GM21360 (cell line): ENCODE results near the gene HID1.

Experiments used
- ATAC-seq: cut with Tn5 transposase; IDR thresholded peaks from one replicate; pipeline ENCODE4 v1.9.1; 2021; ENCODE audit warnings: mild to moderate bottlenecking, moderate library complexity; ENCODE audit not compliant: unreplicated experiment

HID1 gene

DNA sequence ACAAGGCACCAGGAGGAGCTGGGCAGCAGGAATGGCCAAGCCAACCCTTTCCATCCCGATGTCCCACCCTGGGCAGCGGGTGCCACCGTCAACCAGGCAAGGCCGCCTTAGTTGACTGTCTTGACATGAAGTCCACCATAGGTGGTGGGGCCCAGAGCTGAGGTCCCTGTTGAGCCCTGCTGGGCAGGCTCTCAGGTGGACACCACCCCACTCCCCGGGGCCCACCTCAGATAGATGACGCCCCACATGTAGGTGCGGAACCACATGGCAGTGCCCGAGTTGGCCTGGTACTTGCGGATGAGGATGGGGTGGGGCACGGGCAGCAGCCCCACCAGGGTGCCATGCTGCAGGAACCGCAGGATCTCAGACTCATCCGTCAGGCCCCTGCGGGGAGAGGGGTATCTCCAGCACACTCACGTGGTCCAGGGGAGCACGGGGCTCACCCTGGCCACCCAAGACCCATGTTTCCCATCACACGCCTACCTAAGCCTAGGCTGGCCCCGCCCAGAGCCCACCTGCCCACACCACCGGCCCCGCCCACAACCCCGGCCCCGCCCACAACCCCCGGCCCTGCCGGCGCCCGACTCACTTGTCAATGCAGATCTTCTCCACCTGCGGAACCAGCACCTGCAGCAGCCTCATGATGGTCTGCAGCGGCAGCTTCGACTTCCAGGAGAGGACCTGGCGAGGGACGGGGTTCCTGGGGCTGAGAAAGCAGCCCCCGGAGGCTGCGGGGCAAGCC is 20.7 kb downstream of the HID1 start:
- ATAC-seq: no peak

DNA sequence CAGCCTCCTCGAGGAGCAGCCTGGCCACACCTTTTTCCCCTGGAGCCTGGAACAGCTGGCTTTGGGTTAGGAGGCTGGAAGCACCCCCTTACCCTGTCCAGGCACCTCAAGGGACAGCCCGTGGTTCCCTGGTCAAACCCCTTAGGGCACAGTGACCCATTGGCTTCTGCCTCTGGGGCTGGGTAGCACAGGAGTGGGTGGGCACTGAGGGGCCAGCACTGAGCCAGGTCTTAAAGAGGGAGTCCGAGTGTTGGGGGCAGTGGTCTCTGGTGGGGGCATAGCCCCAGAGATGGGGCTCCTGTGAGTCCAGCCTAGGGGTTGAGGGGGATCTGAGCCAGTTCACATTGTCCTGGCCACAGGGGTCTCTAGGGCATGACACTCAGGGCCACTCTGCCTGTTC is 21.5 kb downstream of the HID1 start:
- no peak for ATAC-seq

DNA sequence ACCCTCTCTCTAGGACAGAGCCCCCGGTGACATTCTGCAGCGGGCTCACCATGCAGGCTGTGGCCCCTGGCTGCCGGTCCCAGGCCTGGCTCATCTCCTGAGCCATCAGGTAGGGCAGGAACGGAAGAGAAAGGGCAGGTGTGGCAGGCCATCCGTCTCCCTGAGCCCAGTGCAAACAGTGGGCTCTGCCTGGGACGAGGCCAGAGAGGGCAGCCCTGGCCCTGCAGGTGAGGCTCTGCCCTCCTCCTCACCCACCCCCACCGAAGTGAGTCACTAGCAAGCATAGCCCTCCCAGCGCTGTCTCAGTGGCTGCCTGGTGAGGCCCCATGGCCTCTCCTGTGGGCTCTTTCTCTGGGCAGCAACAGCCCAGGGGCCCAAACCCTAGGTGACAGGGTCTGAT is 22.4 kb downstream of the HID1 start:
- ATAC-seq: no peak

DNA sequence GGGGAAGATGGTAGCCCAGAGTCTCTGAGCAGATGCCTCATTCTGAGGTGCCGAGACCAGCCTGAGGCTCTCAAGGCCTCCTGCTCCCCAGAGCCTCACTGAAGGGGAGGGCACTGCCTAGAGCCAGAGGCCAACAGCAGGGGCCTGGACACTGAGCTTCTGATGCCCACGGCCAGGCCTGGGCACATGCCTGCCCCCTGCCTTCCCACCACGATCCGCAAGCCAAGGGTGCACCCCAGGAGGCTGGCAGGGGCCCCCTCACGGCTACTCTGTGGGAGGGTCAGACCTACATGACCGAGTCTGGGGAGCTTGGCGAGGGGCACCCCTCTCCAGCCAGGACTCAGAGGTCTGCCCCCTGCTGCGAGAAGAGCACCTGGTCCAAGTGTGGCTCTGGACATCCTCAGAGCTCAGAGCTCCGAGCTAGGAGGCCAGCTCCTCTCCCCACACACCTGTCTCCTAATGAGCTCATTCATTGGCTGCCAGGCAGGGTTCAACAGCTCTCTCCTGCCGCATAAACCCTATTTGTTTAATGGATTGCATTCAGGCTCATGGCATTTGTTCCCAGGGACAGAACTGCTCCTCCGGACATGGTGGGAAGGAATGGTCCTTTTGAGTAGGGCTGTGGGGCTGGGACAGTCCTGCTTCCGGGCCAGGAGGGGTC is 23.0 kb downstream of the HID1 start:
- ATAC-seq: no peak

DNA sequence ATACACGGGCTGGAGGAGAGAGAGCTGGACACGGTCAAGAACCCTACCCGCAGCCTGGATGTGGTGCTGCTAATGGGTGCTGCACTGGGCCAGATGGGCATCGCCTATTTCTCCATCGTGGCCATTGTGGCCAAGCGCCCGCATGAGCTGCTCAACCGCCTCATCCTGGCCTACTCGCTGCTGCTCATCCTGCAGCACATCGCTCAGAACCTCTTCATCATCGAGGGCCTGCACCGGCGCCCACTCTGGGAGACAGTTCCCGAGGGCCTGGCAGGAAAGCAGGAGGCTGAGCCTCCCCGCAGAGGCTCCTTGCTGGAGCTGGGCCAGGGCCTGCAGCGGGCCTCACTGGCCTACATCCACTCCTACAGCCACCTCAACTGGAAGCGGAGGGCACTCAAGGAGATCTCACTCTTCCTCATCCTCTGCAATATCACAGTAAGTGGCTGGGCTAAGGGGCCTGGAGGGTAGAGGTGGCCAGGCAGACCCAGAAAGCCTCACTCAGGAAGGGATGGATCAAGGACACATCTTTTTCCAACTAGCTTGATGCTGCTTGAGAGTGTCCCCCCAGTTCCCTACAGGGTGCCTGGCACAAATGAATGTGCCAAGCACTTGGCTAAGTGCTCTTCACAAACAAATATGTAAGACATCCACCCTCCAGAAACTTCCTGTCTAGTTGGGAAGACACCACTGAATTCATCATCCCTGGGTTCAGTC is 25.4 kb downstream of the HID1 start:
- ATAC-seq: no peak

DNA sequence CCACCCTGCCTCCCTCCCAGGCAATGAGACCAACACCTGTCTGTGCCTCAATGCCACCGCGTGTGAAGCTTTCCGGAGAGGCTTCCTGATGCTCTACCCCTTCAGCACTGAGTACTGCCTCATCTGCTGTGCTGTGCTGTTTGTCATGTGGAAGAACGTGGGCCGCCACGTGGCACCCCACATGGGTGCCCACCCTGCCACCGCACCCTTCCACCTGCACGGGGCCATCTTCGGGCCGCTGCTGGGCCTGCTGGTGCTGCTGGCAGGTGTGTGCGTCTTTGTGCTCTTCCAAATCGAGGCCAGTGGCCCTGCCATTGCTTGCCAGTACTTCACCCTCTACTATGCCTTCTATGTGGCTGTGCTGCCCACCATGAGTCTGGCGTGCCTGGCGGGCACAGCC is 25.9 kb downstream of the HID1 start:
- no peak for ATAC-seq

DNA sequence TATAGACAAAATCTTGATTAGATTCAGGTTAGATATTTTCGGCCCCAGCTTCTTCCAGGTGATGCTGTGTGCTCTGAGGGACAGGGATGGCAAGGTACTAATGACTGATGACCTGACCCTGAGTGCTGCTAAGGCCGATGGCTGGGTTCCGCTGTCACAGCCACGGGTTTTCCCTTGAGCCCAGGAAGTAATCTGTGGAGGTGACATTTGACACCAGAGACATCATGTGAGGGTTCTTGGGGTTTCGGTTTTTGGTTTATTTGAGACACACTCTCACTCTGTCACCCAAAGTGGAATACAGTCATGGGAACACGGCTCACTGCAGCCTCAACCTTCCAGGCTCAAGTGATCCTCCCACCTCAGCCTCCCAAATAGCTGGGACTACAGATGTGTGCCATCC is 27.0 kb downstream of the HID1 start:
- ATAC-seq: no peak

DNA sequence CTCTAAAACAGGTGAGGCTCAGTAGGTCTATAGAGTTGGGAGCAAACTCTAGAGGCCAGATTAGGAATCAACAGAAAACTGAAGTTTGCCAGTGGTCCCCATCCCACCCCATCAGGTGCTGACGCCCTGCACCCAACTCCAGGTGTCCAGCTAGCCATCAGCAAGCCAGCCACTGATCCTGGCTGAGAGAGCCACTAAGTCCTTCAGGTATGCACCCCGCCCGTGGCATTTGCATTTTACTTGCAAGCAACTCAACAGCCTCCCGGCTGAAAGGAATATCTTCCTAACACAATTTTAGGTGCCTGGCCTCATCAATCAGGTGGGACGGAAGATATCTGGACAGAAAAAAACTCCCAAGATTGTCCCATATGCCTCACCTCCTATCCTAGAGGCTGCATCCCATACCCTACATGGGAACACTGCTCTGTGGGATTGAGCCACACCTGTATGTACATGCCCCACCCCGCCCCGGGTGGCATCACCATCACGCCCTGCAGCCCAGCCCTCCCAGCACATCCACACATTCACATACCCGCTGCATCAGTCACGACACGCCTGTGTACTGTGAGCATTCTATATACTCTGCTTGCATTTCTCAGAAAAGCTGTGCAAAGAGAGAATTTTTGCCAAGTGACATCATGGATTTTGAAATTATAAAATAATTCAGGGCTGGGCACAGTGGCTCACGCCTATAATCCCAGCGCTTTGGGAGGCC is 28.6 kb downstream of the HID1 start:
- ATAC-seq: no peak

DNA sequence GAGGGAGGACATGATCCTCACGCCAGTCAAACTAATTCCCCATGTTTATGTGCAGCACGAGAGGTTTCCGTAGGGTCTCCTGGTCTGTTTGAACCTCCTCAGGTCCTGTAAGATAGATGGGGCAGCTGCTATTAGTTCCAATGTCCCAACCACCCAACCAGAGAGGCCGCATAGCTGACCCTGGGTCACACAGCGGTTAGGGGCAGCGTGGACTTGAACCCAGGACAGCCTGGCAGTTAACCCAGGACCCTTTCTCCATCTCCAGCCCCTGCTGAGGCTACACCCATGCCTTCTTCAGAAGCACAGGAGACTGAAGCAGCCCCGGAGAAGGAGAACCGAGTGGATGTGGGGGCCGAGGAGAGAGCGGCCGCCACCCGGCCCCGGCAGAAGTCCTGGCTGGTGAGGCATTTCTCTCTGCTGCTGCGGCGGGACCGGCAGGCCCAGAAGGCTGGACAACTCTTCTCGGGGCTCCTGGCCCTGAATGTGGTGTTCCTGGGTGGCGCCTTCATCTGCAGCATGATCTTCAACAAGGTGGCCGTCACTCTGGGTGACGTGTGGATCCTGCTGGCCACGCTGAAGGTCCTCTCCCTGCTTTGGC is 31.3 kb downstream of the HID1 start:
- ATAC-seq: no peak

DNA sequence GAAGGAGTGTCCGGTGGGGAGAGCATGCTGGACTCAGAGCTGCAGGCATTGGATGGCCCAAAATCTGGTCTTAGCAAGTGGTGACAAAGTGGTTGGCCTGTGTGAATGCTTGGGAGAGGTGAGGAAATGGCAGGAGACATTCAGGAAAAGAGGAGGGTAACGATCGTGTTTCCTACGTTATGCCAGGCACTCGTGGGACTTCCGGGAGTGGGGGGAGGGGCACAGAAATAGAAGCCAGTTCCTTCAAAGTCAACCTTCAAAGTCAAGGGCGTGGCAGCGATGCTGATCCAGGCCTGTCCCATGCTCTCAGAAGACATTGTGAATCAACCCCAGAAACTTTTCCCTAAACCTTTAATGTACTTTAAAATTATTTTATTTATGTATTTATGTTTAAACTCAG is 33.0 kb downstream of the HID1 start:
- no peak for ATAC-seq

DNA sequence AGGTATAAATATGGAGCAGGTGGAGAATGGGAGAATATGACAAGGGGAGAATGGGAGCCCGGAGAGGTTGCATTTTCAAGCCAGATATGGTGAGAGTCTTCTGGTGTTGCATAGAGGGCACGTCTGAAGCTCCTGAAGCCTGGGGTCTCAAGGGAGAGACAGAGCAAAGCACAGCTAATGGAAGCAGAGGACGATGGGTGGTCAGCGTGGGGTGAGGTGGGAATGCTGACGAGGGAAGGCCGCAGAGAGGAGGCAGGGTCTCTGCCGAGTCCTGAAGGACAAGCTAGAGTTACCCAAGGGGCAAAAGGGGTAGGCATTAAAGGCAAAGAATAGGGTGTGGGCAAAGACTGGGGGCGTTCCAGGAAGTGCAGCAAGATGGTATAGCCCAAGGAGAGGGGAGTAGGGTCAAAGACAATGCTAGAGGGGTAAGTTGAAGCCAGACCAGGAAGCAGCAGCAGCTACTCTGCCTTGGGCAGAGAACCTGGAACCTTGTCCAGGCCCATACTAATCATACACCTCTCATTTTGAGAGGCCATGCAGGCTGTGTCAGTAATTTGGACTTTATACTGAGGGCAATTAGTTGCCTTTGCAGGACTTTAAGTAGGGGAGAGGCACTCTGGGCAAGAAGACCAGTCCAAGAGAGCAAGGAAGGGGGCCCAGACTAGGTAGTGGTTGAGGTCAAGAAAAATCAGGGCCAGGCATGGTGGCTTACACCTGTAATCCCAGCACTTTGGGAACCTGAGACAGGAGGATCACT is 34.2 kb downstream of the HID1 start:
- ATAC-seq: no peak

DNA sequence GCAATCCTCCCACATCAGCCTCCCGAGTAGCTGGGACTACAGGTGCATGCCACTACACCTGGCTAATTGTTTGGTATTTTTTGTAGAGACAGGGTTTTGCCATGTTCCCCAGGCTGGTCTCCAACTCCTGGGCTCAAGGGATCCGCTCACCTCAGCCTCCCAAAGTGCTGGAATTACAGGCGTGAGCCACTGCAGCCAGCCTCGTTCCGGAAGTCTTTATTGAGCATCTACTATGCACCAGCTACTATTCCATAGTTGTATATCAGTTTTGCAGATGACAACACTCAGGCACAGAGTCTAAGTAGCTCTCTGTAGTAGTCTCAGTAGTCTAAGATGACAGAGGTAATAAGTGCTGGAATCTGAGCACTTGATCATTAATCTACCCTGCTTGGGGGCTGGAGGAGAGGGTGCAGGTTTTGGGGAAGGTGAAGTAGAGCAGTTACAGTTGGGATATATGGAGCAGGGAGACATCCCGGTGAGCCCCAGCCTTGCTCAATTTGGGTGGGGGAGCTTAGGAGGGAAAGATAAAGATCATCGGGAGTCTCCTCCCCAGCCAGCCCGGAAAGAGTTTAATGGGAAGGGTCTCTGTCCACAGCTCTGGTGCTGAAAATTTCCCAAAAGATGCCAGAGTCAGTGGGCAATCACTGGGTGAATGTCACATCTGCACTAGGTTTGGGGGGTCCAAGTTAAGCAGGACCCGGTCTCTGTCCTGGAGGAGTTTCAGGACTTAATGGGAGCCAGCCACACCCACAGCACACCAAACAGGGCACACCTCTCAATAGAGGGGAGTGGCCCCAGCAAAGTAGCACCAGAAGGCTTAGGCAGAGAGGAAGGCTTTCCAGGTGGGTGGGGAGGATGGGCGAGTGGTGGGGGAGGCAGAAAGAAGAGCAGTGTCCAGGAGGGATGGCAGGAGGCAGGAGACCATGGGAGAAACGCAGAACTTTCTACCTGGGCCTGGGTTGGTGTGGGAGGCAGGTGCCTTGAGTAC is 35.2 kb downstream of the HID1 start:
- no peak for ATAC-seq

DNA sequence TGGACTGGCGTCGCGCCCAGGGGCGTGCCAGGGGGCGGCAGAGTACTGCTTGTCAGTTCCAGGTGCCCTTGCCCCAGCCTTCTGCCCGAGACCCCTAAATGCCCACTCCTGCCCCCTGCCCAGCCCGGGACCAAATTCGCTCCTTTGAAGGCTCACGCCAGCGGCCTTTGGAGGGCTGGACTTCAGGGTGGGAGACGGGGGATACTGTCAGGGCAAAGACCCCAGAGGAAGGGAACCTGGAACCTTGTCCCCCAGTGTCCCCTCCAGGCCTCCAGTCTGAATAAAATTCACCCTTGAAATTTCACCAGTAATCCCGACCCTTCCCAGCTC is 36.1 kb downstream of the HID1 start:
- ATAC-seq: no peak

DNA sequence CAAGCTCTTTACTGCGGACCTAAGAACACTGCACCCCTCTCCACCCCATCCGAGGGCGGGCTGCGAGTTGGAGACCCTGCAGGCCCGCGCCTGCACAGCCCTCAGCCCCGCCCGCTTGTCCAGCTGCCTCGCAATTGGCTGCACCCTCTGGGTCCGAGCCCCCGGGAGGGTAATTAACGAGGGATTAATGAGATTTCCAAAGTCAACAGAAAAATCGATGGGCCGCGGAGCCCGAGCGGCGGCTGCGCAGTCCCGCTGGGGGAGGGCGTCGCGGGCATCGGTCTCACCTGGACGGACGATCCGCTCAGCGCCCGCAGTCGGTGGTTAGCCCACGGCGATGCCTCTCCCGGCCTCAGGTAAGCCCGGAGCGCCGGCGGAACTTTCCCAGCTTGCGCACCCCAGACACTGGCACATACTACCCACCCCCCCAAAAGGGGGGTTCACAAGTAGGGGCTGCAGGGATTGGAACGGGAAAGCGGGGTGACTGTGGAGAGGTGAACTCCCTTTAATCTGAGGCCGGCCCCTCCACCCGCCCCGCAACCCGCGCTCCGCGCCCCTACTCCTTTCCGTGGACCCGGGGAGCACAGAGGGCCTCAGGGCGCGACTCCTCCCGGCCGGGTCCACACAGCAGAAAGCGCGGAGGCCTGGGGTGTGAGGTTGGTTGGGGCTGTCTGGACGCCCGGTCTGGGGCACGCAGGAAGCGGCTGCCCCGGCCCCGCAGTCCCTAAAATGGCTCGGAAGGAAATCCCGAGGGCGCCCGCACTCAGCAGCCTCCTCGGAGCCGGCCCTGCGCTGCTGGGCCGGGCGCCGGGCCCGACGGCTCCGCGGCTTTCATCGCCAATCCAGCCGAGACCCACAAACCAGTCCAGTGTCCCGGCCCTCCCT is 36.7 kb downstream of the HID1 start, which contains the start of gene OTOP3:
OTOP3 (plus strand) TSS at position 314 of the 885 bp plus-strand sequence; CDS start at position 338, 24 bp downstream.
- no peak for ATAC-seq

DNA sequence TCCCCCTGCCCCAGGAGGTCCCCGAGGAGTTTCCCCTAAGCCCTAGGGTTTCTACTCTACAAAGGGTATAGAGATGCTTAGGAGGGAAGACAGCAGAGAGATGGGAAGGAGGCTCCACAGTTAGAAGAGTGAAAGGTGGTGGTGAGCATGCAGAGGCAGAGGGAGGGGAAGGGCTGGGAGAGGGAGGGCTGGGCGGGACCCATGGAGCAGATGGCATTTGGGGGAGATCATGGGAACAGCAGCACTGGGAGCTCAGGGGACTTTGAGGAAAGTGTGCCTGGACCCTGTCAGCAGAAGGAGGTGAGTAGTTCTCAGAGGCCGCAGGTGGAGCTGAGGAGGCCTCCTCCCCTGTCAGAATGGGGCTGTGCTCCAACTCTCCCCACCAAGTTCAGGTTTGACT is 37.5 kb downstream of the HID1 start:
- ATAC-seq: no peak

DNA sequence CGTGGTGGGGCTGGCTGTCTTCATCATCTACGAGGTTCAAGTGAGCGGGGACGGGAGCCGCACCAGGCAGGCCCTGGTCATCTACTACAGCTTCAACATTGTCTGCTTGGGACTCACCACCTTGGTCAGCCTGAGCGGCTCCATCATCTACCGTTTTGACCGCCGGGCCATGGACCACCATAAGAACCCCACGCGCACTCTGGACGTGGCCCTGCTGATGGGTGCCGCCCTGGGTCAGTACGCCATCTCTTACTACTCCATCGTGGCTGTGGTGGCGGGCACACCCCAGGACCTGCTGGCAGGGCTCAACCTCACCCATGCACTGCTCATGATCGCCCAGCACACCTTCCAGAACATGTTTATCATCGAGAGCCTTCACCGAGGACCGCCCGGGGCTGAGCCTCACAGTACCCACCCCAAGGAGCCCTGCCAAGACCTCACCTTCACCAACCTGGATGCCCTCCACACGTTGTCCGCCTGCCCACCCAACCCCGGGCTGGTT is 42.0 kb downstream of the HID1 start:
- no peak for ATAC-seq

DNA sequence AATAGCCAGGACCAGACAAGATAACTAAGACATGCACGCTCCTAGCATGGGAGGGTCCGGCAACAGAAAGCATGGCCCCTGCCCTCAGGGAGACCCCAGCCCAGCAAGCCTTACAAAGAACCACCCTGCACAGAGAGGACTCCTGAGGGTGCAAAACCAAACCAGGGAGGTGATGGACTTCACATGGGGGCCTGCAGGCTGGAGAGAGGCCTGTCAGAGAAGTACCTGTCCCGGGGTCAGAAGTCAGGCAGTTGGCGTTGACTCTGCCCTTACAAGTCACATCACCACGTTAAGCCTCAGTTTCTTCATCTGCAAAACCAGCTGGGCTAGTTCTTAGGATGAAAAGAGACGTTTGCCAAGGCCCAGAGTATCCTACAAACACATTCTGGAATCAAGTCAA is 43.8 kb downstream of the HID1 start:
- ATAC-seq: no peak

DNA sequence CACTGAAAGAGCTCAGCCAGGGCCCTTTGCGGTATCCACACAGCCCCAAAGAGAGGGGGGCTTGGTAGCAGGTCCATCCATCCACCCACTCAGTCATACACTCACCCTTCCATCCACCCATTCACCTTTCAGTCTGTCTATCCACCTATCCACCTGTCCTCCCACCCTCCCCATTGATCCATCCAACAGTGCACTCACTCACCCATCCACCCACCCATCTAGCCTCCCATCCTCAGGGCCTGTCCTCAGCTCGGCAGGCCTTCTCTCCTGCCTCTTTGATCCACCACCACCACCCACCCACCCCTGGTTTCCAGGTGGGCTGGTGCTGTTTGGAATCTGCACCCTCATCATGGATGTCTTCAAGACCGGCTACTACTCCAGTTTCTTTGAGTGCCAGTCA is 47.3 kb downstream of the HID1 start:
- no peak for ATAC-seq
